LNCAP (cell line): Measurements from ENCODE around the gene CORO7.

Experiments
- TF ChIP-seq, protein P1 (sequence below): fragments of 450-650 bp; IDR thresholded peaks from 2 replicates; pipeline ENCODE4 v1.5.1; 2017; ENCODE audit warnings: mild to moderate bottlenecking

Gene CORO7

DNA sequence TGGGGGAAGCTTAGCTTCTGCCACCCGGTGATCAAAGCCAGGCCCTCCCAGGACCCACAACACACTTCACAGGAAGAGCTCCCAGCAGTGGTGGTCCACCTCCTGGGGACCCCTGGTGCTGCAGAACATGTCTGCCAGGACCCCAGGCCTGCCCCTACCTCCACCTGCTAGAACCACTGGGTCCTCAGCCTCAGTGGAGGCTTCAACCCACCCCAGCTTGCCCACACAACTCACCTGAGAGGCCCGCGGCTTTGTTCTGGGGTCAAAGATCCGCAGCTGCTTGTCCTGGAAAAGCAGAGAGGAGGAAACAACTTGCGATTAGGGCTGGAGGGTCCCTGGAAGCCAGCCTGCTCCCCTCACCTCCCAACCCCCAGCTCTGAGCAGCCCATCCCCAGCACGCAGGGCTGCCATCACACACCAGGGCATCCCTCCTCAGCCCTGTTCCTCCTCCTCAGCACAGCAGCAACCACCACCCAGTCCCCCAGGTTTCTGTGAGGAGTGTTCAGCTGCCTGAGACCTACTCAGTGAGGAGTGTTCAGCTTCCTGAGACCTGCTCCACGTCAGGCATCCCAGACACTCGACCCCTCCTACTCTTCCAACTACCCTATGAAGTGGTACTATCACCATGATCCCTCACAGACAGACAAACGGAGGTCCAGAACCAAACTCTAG, 21.2 kb downstream of the CORO7 start:
- TF ChIP-seq, protein P1, sequence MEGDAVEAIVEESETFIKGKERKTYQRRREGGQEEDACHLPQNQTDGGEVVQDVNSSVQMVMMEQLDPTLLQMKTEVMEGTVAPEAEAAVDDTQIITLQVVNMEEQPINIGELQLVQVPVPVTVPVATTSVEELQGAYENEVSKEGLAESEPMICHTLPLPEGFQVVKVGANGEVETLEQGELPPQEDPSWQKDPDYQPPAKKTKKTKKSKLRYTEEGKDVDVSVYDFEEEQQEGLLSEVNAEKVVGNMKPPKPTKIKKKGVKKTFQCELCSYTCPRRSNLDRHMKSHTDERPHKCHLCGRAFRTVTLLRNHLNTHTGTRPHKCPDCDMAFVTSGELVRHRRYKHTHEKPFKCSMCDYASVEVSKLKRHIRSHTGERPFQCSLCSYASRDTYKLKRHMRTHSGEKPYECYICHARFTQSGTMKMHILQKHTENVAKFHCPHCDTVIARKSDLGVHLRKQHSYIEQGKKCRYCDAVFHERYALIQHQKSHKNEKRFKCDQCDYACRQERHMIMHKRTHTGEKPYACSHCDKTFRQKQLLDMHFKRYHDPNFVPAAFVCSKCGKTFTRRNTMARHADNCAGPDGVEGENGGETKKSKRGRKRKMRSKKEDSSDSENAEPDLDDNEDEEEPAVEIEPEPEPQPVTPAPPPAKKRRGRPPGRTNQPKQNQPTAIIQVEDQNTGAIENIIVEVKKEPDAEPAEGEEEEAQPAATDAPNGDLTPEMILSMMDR: no peak

DNA sequence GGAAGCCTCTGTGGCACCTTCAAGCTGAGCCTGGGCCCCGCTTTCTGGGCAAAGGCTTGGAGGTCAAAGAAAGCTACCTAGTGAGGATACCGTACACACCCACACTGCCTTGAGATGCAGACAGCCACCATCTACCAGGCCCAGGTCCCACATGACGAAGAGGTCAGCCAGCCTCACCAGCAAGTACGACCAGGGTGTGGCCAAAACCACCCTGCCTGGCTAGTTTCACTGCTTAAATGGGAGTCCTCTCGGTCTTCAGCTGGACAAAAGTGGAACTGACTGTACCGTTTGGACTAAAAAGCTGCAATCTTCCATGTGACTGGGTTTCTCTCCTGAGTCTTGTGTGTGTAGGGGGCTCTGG, 23.2 kb downstream of the CORO7 start:
- TF ChIP-seq, protein P1: no peak

DNA sequence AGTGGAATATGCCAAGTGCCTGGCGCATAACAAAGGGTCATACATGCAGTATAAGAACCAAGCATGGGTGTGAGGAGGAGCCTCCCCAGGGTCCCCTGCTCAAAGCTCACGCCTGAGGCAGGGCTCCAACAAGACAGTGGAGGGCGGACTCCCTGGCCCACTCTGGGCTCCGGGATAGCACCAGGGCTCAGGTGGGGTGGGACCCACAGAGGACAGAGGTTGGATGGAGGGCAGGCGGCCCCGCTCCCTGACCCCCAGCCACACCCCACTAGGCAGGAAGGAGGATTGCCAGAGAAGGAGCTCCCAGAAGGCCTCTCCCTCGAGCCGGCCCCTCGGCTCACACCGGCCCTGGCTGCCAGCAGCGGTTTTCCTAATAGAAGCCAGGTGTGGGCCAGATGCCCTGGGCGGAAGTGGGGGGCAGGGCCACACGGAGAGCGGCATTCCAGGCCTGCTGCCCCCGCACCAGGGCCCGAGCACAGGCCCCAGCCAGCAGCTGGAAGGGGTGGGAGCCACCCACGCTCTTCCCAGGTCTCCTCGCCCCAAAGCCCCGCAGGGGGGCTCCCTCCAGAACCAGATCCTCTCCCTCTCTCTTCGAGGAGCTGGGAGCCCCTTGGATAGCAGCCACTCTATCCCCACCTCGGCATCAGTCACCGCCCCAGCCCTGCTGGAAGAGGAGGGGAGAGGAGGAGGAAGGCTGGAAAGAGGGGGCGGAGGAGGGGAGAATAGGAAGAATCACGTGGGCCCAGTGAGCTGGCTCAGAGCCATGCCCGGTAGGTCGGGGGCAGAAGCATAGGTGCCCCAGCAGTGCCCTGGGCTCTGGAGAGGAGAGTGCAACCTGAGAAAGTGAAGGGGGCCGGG, 23.8 kb downstream of the CORO7 start:
- TF ChIP-seq, protein P1: no peak

- TF ChIP-seq, protein P1: no peak
These were observed 24.6 kb downstream of the CORO7 start for GRCh38 chr16:4391631-4392381.

- TF ChIP-seq, protein P1: no peak
These were observed 25.8 kb downstream of the CORO7 start for GRCh38 chr16:4390266-4391260.

GRCh38 chr16:4389051-4389955, 27.1 kb downstream of the CORO7 start:
- TF ChIP-seq, protein P1: no peak
